GM23248 (cell line): ENCODE results near the gene VANGL1. TPM values are rescaled to one million over a fixed set of nuclear protein-coding genes. Genes with fewer than 3 reads are reported as not detected.

Source experiments
- DNase-seq: peaks from one replicate; pipeline ENCODE4 v3.0.0-alpha.2; 2015
- H2AFZ ChIP-seq: fragments of 200-600 bp; sonication (generic); 2 replicates; pipeline ENCODE4 v1.6.1; 2016; ENCODE audit warnings: antibody characterized with exemption
- H3F3A ChIP-seq: fragments of 200-600 bp; sonication (generic); 2 replicates; pipeline ENCODE4 v1.6.1; 2016; ENCODE audit warnings: mild to moderate bottlenecking, antibody characterized with exemption, mixed run types; ENCODE audit not compliant: insufficient read depth
- H3K27ac ChIP-seq: fragments of 200-600 bp; sonication (generic); 2 replicates; pipeline ENCODE4 v1.5.1; 2016; ENCODE audit warnings: mild to moderate bottlenecking
- H3K27me3 ChIP-seq: fragments of 200-600 bp; sonication (generic); replicated peaks from 2 replicates; pipeline ENCODE4 v1.6.1; 2016; ENCODE audit warnings: mild to moderate bottlenecking; ENCODE audit not compliant: insufficient read depth
- H3K36me3 ChIP-seq: fragments of 200-600 bp; sonication (generic); 2 replicates; pipeline ENCODE4 v1.6.1; 2016; ENCODE audit warnings: low read depth, mild to moderate bottlenecking
- H3K4me1 ChIP-seq: fragments of 200-600 bp; sonication (generic); 2 replicates; pipeline ENCODE4 v1.6.1; 2016; ENCODE audit warnings: mild to moderate bottlenecking; ENCODE audit not compliant: insufficient read depth
- H3K4me2 ChIP-seq: fragments of 200-600 bp; sonication (generic); one replicate; pipeline ENCODE4 v1.6.1; 2016; ENCODE audit warnings: mild to moderate bottlenecking; ENCODE audit not compliant: unreplicated experiment
- H3K4me3 ChIP-seq: fragments of 200-600 bp; sonication (generic); 2 replicates; pipeline ENCODE4 v1.5.1; 2016; ENCODE audit warnings: mild to moderate bottlenecking
- H3K79me2 ChIP-seq: fragments of 200-600 bp; sonication (generic); 2 replicates; pipeline ENCODE4 v1.6.1; 2016; ENCODE audit warnings: mild to moderate bottlenecking; ENCODE audit not compliant: insufficient read depth
- H3K9ac ChIP-seq: fragments of 200-600 bp; sonication (generic); 2 replicates; pipeline ENCODE4 v1.6.1; 2016; ENCODE audit warnings: mild to moderate bottlenecking
- H3K9me2 ChIP-seq: fragments of 200-600 bp; sonication (generic); 2 replicates; pipeline ENCODE4 v1.6.1; 2016; ENCODE audit warnings: mixed run types, mild to moderate bottlenecking, moderate library complexity; ENCODE audit not compliant: insufficient read depth
- H3K9me3 ChIP-seq: fragments of 200-600 bp; sonication (generic); one replicate; pipeline ENCODE4 v1.6.1; 2017; ENCODE audit warnings: low read depth
- H4K20me1 ChIP-seq: fragments of 200-600 bp; sonication (generic); 2 replicates; pipeline ENCODE4 v1.6.0; 2016; ENCODE audit not compliant: insufficient read depth
- EZH2 ChIP-seq: fragments of 200-600 bp; sonication (generic); IDR thresholded peaks from 2 replicates; pipeline ENCODE4 v1.6.1; 2018; ENCODE audit warnings: antibody characterized with exemption, mild to moderate bottlenecking; ENCODE audit not compliant: insufficient read depth, poor library complexity, severe bottlenecking
- EZH2phosphoT487 ChIP-seq: fragments of 200-600 bp; sonication (generic); IDR thresholded peaks from 2 replicates; pipeline ENCODE4 v1.6.1; 2018; ENCODE audit warnings: antibody characterized with exemption, moderate library complexity, mild to moderate bottlenecking, low read depth; ENCODE audit not compliant: insufficient read depth
- WGBS, 2 experiments: methylation state at CpG; one replicate each; pipeline ENCODE4 v1.1.6; 2015 to 2017; ENCODE audit warnings: low lambda C conversion rate in 2 of 2, low coverage in 1 of 2; ENCODE audit errors: missing lambda C conversion rate in 2 of 2; 5-methylcytosine and 5-hydroxymethylcytosine counted together
- in situ Hi-C: fragments of 300-500 bp; cut with MboI; formaldehyde crosslinking; loops from 2 replicates; pipeline ENCODE4 v1.15.0; 2020
- polyA plus RNA-seq: library from polyadenylated mRNA; unstranded; fragments of >200 nt; fragmentation: Nextera tagmentation; extraction: Ambion mirVana; gene quantifications from 2 replicates; pipeline ENCODE4 v1.2.1, GENCODE V29; 2016
- total RNA-seq: library from RNA; depleted of rRNA; stranded (reverse); fragments of >200 nt; shearing (Covaris generic); gene quantifications from 2 replicates; pipeline ENCODE4 v1.2.3, GENCODE V29; 2014

Gene VANGL1
- total and polyA plus RNA-seq, 2 experiments from 2014 or later = 11.7 to 14.7 TPM

DNA sequence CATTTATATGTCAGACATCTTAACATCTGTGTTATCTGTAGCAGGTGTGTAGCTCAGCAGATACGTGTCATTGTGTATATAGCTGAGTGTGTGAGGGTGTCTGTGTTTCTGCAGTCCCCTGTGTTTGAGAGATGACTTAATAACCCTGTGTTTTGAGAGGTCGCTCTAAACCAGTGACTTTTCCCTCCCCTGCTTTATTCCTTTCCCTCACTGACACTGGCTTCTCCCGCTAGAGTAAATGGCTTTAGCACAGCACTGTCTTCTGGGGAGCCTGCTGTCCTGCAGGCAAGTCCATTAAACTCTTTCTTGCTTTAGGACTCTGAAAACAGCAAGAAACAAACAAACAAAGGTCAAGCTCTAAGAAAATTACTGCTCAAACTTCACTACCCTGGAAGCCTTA lies 53.0 kb downstream of the VANGL1 start:
- no peaks in the 10 kb centered on the region for H3K9me2 ChIP-seq
- 99 to 100% methylated on average over 3 of the region's 3 CpGs for WGBS, 2 experiments
- TF ChIP-seq EZH2phosphoT487 (no peak), EZH2 (no peak)
- no peaks in the 10 kb centered on the region for H4K20me1 ChIP-seq
- H3K27ac ChIP-seq = no peak overlapping the region
- H3K79me2 ChIP-seq = no peaks in the 10 kb centered on the region
- in situ Hi-C loops = no loop called here
- no peaks in the 10 kb centered on the region for H3K27me3 ChIP-seq
- 0 out of 2 replicates have a peak, but pooled peaks cover 2% of the 10 kb centered on the region for H3K36me3 ChIP-seq
- H3K9me3 ChIP-seq = no peaks in the 10 kb centered on the region
- H3K4me3 ChIP-seq = no peak overlapping the region
- no peak overlapping the region for H3K9ac ChIP-seq
- no peak overlapping the region for H2AFZ ChIP-seq
- no peaks in the 10 kb centered on the region for H3F3A ChIP-seq
- DNase-seq = no peak
- no peak overlapping the region for H3K4me2 ChIP-seq
- H3K4me1 ChIP-seq = no peaks in the 10 kb centered on the region

- WGBS, 2 experiments = 90 to 100% methylated on average over 1 of the region's 1 CpG
- Histone ChIP-seq H3K79me2 (no peaks in the 10 kb centered on the region), H3K36me3 (no peaks in the 10 kb centered on the region), H3K27me3 (no peaks in the 10 kb centered on the region), H3K9me2 (no peaks in the 10 kb centered on the region), H3K9ac (no peak overlapping the region), H3K4me1 (no peaks in the 10 kb centered on the region), H3F3A (no peaks in the 10 kb centered on the region), H3K27ac (no peak overlapping the region), H3K9me3 (no peaks in the 10 kb centered on the region), H3K4me2 (no peak overlapping the region), H3K4me3 (no peak overlapping the region), H2AFZ (no peak overlapping the region), H4K20me1 (no peaks in the 10 kb centered on the region)
- in situ Hi-C loops = no loop called here
- TF ChIP-seq EZH2phosphoT487 (no peak), EZH2 (no peak)
- no peak for DNase-seq
Measured at GRCh38 chr1:115697619-115698018, 55.8 kb downstream of the VANGL1 start.

DNA sequence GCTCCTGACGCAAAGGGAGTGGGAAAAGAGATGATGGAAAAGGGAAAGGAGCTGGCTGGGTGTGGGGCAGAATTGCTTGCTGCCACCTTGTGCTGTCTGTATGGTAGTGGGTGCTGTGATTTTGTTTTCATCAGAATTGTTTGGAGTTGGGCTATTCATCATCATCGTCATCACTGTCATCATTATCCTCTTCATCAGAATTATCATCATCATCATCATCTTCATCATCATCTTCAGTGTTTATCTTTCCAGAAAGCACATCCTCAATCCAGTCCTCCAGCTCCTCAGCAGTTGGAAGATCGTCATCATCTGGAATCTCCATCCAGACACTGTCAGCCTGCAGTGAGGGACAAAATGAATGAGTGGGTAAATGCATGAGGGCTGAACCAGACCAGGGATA lies 59.3 kb downstream of the VANGL1 start:
- 59 to 65% methylated on average over 3 of the region's 3 CpGs for WGBS, 2 experiments
- no peak for DNase-seq
- Histone ChIP-seq H4K20me1 (no peaks in the 10 kb centered on the region), H3F3A (no peaks in the 10 kb centered on the region), H3K9ac (no peak overlapping the region), H3K27ac (no peak overlapping the region), H3K27me3 (no peaks in the 10 kb centered on the region), H3K4me3 (no peak overlapping the region), H3K9me3 (no peaks in the 10 kb centered on the region), H3K79me2 (no peaks in the 10 kb centered on the region), H3K4me2 (no peak overlapping the region), H2AFZ (no peak overlapping the region), H3K9me2 (no peaks in the 10 kb centered on the region), H3K4me1 (no peaks in the 10 kb centered on the region), H3K36me3 (no peaks in the 10 kb centered on the region)
- TF ChIP-seq EZH2phosphoT487 (no peak), EZH2 (no peak)
- in situ Hi-C loops = no loop called here

DNA sequence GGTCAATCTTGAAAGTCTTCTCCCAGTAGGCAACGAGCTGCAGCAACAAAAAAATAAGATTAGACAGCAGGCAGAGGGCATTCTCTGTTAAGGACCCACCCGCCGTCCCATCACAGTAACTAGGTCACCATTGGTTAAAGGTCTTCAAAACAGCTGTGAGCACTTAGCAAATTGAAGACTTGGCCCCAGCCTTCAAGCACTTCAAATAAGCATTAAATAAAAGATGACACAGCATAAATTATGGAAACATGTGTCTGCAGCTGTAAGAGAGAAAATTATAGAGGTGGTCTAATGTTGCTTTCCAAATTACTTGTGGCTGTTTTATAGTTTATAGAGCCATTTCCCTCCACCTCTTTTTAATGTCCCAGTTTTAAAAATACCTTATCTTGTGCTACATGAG lies 61.2 kb downstream of the VANGL1 start:
- TF ChIP-seq EZH2phosphoT487 = no peak
- no peak for TF ChIP-seq EZH2
- Histone ChIP-seq H4K20me1 (no peaks in the 10 kb centered on the region), H3K4me3 (no peak overlapping the region), H3K9me3 (no peaks in the 10 kb centered on the region), H2AFZ (no peak overlapping the region), H3F3A (no peaks in the 10 kb centered on the region), H3K9ac (no peak overlapping the region), H3K9me2 (no peaks in the 10 kb centered on the region), H3K79me2 (no peaks in the 10 kb centered on the region), H3K36me3 (no peaks in the 10 kb centered on the region), H3K4me2 (no peak overlapping the region), H3K4me1 (no peaks in the 10 kb centered on the region), H3K27ac (no peak overlapping the region), H3K27me3 (peaks cover 6% of the 10 kb centered on the region; the same call in 1 of the 2 replicates)
- DNase-seq = no peak
- WGBS, 2 experiments = 7 to 15% methylated on average over 3 of the region's 3 CpGs
- in situ Hi-C loops = no loop called here
